Upper lobe of left lung (tissue), 6 donors: Measurements from ENCODE around the gene PALLD. TPM values are rescaled to one million over a fixed set of nuclear protein-coding genes. Genes with fewer than 3 reads are reported as not detected.

ENCODE experiments used
- ATAC-seq, 2 donors: fragments of 200-7000 bp; cut with Tn5 transposase; one replicate each; pipeline ENCODE4 v1.9.1; 2022; ENCODE audit warnings: mild to moderate bottlenecking in 2 of 2, moderate library complexity in 2 of 2; ENCODE audit not compliant: low FRiP score in 2 of 2
- DNase-seq, 2 donors: peaks; one replicate each; pipeline ENCODE4 v3.0.0-alpha.2; 2019 to 2020
- H3K27ac ChIP-seq, 4 donors: fragments of 200-600 bp; sonication (generic); one replicate each; pipeline ENCODE4 v1.5.1; 2016 to 2019
- H3K27me3 ChIP-seq, 4 donors: fragments of 200-600 bp; sonication (generic); one replicate each; pipeline ENCODE4 v1.5.1; 2017 to 2019
- H3K36me3 ChIP-seq, 4 donors: fragments of 200-600 bp; sonication (generic); one replicate each; pipeline ENCODE4 v1.5.1; 2016 to 2019
- H3K4me1 ChIP-seq, 4 donors: fragments of 200-600 bp; sonication (generic); one replicate each; pipeline ENCODE4 v1.5.1; 2018 to 2019
- H3K4me3 ChIP-seq, 4 donors: fragments of 200-600 bp; sonication (generic); one replicate each; pipeline ENCODE4 v1.5.1; 2017 to 2019; ENCODE audit warnings: mild to moderate bottlenecking in 2 of 4, moderate library complexity in 1 of 4
- H3K9me3 ChIP-seq, 4 donors: fragments of 200-600 bp; sonication (generic); one replicate each; pipeline ENCODE4 v1.5.1; 2018 to 2019
- CTCF ChIP-seq, 6 experiments: fragments of 450-650 bp in 4 of 6; fragments of 200-600 bp in 2 of 6; sonication (generic) in 2 of 6; IDR thresholded peaks; one replicate each; pipeline ENCODE4 v1.5.1; 2016 to 2019; ENCODE audit warnings: antibody characterized with exemption in 6 of 6
- EP300 ChIP-seq, 4 donors: sonication (generic); formaldehyde crosslinking; IDR thresholded peaks; one replicate each; pipeline ENCODE4 v1.5.1; 2017; ENCODE audit warnings: antibody characterized with exemption in 4 of 4, control low read depth in 2 of 4
- POLR2A ChIP-seq, 4 donors: fragments of 450-650 bp; IDR thresholded peaks; one replicate each; pipeline ENCODE4 v1.5.1; 2016 to 2017; ENCODE audit warnings: antibody characterized with exemption in 4 of 4, mild to moderate bottlenecking in 2 of 4
- POLR2AphosphoS5 ChIP-seq, 2 donors: sonication (generic); formaldehyde crosslinking; IDR thresholded peaks; one replicate each; pipeline ENCODE4 v1.5.1; 2017; ENCODE audit warnings: antibody characterized with exemption in 2 of 2
- whole genome bisulfite sequencing, 2 donors: methylation state at CpG; one replicate each; pipeline ENCODE4 v1.1.5; 2017 to 2018; 5-methylcytosine and 5-hydroxymethylcytosine counted together
- total RNA-seq, 6 donors: library from RNA; depleted of rRNA in 4 of 6; stranded (reverse); fragments of >200 nt in 4 of 6; gene quantifications; one replicate each; pipeline versions ENCODE4 v1.1.0 to v1.2.1, GENCODE V29; 2016 to 2021
- donor health status: DM: no; HTN: no; CAD: no; lungs with moderate emphysema.
- donor health status: DM: no; HTN: yes; CAD: no; lungs with severe emphysema.

The PALLD gene
- total RNA-seq, 6 donors from 2014 or later: 63.9 to 175 (median 134) TPM

- DNase-seq (no peak), ATAC-seq (no peak)
- TF ChIP-seq EP300 (IDR thresholded peaks at IDR 0.05): no peak
- TF ChIP-seq CTCF (IDR thresholded peaks at IDR 0.05): no peak
- no peak for TF ChIP-seq POLR2A (IDR thresholded peaks at IDR 0.05)
- TF ChIP-seq POLR2AphosphoS5 (IDR thresholded peaks at IDR 0.05): no peak
- Histone ChIP-seq H3K27me3 (no peaks in the 10 kb centered on the region), H3K4me3 (no peak overlapping the region), H3K4me1 (no peaks in the 10 kb centered on the region), H3K9me3 (no peaks in the 10 kb centered on the region), H3K27ac (no peak overlapping the region), H3K36me3 (no peaks in the 10 kb centered on the region)
- 81% methylated on average over 10 of the region's 10 CpGs for WGBS, 2 donors
These were observed 291.1 kb downstream of the PALLD start for GRCh38 chr4:168787801-168788595.

- no peak overlapping the region for H3K4me3 ChIP-seq
- no peak for ATAC-seq
- no peaks in the 10 kb centered on the region for H3K4me1 ChIP-seq
- H3K9me3 ChIP-seq: no peaks in the 10 kb centered on the region
- DNase-seq: no peak
- H3K27me3 ChIP-seq: no peaks in the 10 kb centered on the region
- TF ChIP-seq POLR2AphosphoS5 (IDR thresholded peaks at IDR 0.05) (no peak), POLR2A (IDR thresholded peaks at IDR 0.05) (no peak), CTCF (IDR thresholded peaks at IDR 0.05) (no peak), EP300 (IDR thresholded peaks at IDR 0.05) (no peak)
- H3K27ac ChIP-seq: no peak overlapping the region
- H3K36me3 ChIP-seq: no peaks in the 10 kb centered on the region
These were observed 294.0 kb downstream of the PALLD start for GRCh38 chr4:168790898-168791297.

DNA sequence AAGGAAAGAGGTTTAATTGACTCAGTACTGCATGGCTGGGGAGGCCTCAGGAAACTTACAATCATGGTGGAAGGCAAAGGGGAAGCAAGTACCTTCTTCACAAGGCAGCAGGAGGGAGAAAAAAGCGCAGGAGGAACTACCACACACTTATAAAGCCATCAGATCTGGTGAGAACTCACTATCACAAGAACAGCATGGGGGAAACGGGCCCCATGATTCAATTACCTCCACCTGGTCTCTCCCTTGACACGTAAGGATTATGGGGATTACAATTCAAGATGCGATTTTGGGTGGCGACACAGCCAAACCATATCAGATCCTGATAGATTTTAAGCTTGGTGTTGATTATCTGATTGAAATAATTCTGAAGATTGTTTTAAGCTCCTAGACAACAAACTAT, 294.5 kb downstream of the PALLD start:
- no peak overlapping the region for H3K27ac ChIP-seq
- 93 to 94% methylated on average over 5 of the region's 5 CpGs for WGBS, 2 donors
- DNase-seq (no peak), ATAC-seq (no peak)
- H3K36me3 ChIP-seq: no peaks in the 10 kb centered on the region
- TF ChIP-seq POLR2A (IDR thresholded peaks at IDR 0.05): no peak
- TF ChIP-seq POLR2AphosphoS5 (IDR thresholded peaks at IDR 0.05): no peak
- TF ChIP-seq EP300 (IDR thresholded peaks at IDR 0.05): no peak
- TF ChIP-seq CTCF (IDR thresholded peaks at IDR 0.05): no peak
- H3K4me1 ChIP-seq: no peaks in the 10 kb centered on the region
- H3K9me3 ChIP-seq: no peaks in the 10 kb centered on the region
- H3K4me3 ChIP-seq: no peak overlapping the region
- H3K27me3 ChIP-seq: no peaks in the 10 kb centered on the region

- no peak for DNase-seq
- TF ChIP-seq CTCF (IDR thresholded peaks at IDR 0.05) (no peak), EP300 (IDR thresholded peaks at IDR 0.05) (no peak), POLR2A (IDR thresholded peaks at IDR 0.05) (no peak), POLR2AphosphoS5 (IDR thresholded peaks at IDR 0.05) (no peak)
- WGBS, 2 donors: 87 to 93% methylated on average over 5 of the region's 5 CpGs
These were observed 296.7 kb downstream of the PALLD start for GRCh38 chr4:168793542-168793941.

More at GRCh38 chr4:168793542-168793941, 296.7 kb downstream of the PALLD start:
- no peaks in the 10 kb centered on the region for H3K36me3 ChIP-seq
- peaks cover 3 to 11% (median 6%) of the 10 kb centered on the region in 4 donors for H3K4me1 ChIP-seq
- no peak for ATAC-seq
- no peak overlapping the region for H3K27ac ChIP-seq
- no peaks in the 10 kb centered on the region for H3K27me3 ChIP-seq
- no peak overlapping the region for H3K4me3 ChIP-seq
- no peaks in the 10 kb centered on the region for H3K9me3 ChIP-seq
